Progenitor cell of endocrine pancreas (in vitro differentiated cells): ENCODE data around the gene SRD5A1. TPM values are rescaled to one million over a fixed set of nuclear protein-coding genes. Genes with fewer than 3 reads are reported as not detected.
A peak's percentile ranks its signal among the peaks of the same experiment; 100 is the strongest.

Source experiments
- DNase-seq: peaks from one replicate; pipeline ENCODE4 v3.0.0; 2021; ENCODE audit warnings: low spot score; ENCODE audit not compliant: unreplicated experiment
- H3K27ac Mint-ChIP-seq: 2 replicates; pipeline ENCODE4 v1.8.0; 2021; ENCODE audit warnings: mild to moderate bottlenecking, moderate library complexity, mixed read lengths
- H3K27me3 Mint-ChIP-seq: 2 replicates; pipeline ENCODE4 v1.8.0; 2021; ENCODE audit warnings: mixed read lengths
- H3K36me3 Mint-ChIP-seq: 2 replicates; pipeline ENCODE4 v1.8.0; 2022; ENCODE audit warnings: mixed read lengths; ENCODE audit not compliant: insufficient read depth
- H3K4me1 Mint-ChIP-seq: 2 replicates; pipeline ENCODE4 v1.8.0; 2021; ENCODE audit warnings: low read depth, mixed read lengths
- H3K4me3 Mint-ChIP-seq: 2 replicates; pipeline ENCODE4 v1.8.0; 2021; ENCODE audit warnings: low read depth, mild to moderate bottlenecking, moderate library complexity, mixed read lengths
- H3K9me3 Mint-ChIP-seq: 2 replicates; pipeline ENCODE4 v1.8.0; 2021; ENCODE audit warnings: low read depth, mixed read lengths
- CTCF ChIP-seq: fragments of 200-600 bp; sonication (generic); IDR thresholded peaks from one replicate; pipeline ENCODE4 v1.5.0; 2021; ENCODE audit warnings: antibody characterized with exemption, mild to moderate bottlenecking; ENCODE audit not compliant: unreplicated experiment
- total RNA-seq: library from RNA; stranded (reverse); gene quantifications from 2 replicates; pipeline ENCODE4 v1.2.1, GENCODE V29; 2021

Gene SRD5A1
- total RNA-seq, 1 donor from 2014 or later: 24.8 TPM

GRCh38 chr5:6710070-6710469 lies 76.8 kb downstream of the SRD5A1 start:
- no peak for TF ChIP-seq CTCF
- H3K4me1 Mint-ChIP-seq: peaks cover 8% of the 10 kb centered on the region
- H3K9me3 Mint-ChIP-seq: no peaks in the 10 kb centered on the region
- H3K36me3 Mint-ChIP-seq: no peaks in the 10 kb centered on the region
- H3K4me3 Mint-ChIP-seq: no peak overlapping the region
- H3K27me3 Mint-ChIP-seq: peaks cover 11% of the 10 kb centered on the region
- H3K27ac Mint-ChIP-seq: no peak overlapping the region
- no peak for DNase-seq

GRCh38 chr5:6710551-6711318 lies 77.5 kb downstream of the SRD5A1 start:
- Mint-ChIP-seq H3K36me3 (no peaks in the 10 kb centered on the region), H3K27ac (no peak overlapping the region)
- no peak for DNase-seq

GRCh38 chr5:6711409-6712141 lies 78.3 kb downstream of the SRD5A1 start:
- peaks cover 7% of the 10 kb centered on the region for H3K27me3 Mint-ChIP-seq
- H3K36me3 Mint-ChIP-seq: no peaks in the 10 kb centered on the region
- DNase-seq: no peak
- TF ChIP-seq CTCF: no peak
- H3K4me3 Mint-ChIP-seq: peak overlapping the region; percentile 85
- H3K27ac Mint-ChIP-seq: peak overlapping the region; percentile 92
- no peaks in the 10 kb centered on the region for H3K9me3 Mint-ChIP-seq
- H3K4me1 Mint-ChIP-seq: peaks cover 23% of the 10 kb centered on the region

More at GRCh38 chr5:6710551-6711318, 77.5 kb downstream of the SRD5A1 start:
- no peak for TF ChIP-seq CTCF
- peaks cover 7% of the 10 kb centered on the region for H3K27me3 Mint-ChIP-seq
- peaks cover 14% of the 10 kb centered on the region for H3K4me1 Mint-ChIP-seq
- H3K4me3 Mint-ChIP-seq: peak overlapping the region; percentile 0
- no peaks in the 10 kb centered on the region for H3K9me3 Mint-ChIP-seq

- Mint-ChIP-seq H3K4me1 (peaks cover 26% of the 10 kb centered on the region), H3K9me3 (no peaks in the 10 kb centered on the region), H3K27me3 (peaks cover 7% of the 10 kb centered on the region), H3K36me3 (no peaks in the 10 kb centered on the region), H3K27ac (peak overlapping the region; percentile 92), H3K4me3 (peak overlapping the region; percentile 85)
- peak; percentile 11 for TF ChIP-seq CTCF
- DNase-seq: peak; percentile 23
Observed at GRCh38 chr5:6712142-6712576, 78.9 kb downstream of the SRD5A1 start.

GRCh38 chr5:6712577-6713273 lies 79.5 kb downstream of the SRD5A1 start:
- peaks cover 29% of the 10 kb centered on the region for H3K4me1 Mint-ChIP-seq
- peaks cover 7% of the 10 kb centered on the region for H3K27me3 Mint-ChIP-seq
- no peak for TF ChIP-seq CTCF
- no peaks in the 10 kb centered on the region for H3K9me3 Mint-ChIP-seq
- peak; percentile 96 for DNase-seq
- peak overlapping the region; percentile 92 for H3K27ac Mint-ChIP-seq
- peak overlapping the region; percentile 85 for H3K4me3 Mint-ChIP-seq
- no peaks in the 10 kb centered on the region for H3K36me3 Mint-ChIP-seq
